ENCODE data around the gene EMC1. TPM values are rescaled to one million over a fixed set of nuclear protein-coding genes. Genes with fewer than 3 reads are reported as not detected.

Gene EMC1
- polyA plus RNA-seq, 1 experiment = 93.8 TPM

- no peak for TF ChIP-seq CTCF (IDR thresholded peaks at IDR 0.05; ENCODE audit: insufficient read depth, low read depth, low read length)
- no peaks in the 10 kb centered on the region for H3K27me3 ChIP-seq (ENCODE audit: control insufficient read depth, insufficient read depth, low read length)
- CTCF ChIA-PET = interaction anchor here (1.2 to 2.4 kb wide), 2 partner anchors 28 to 36 kb away, joined by 6 read pairs; no protein-coding TSS in a partner anchor
- POLR2A ChIA-PET = no interaction called here
- DNase-seq (ENCODE audit: low read depth) = no peak
- peaks cover 23% of the 10 kb centered on the region for H3K36me3 ChIP-seq (ENCODE audit: control insufficient read depth, insufficient read depth, low read length)
- no peak overlapping the region for H3K4me3 ChIP-seq (ENCODE audit: low read depth, low read length)
Observed at GRCh38 chr1:19197845-19198244, 53.5 kb downstream of the EMC1 start.

- ChIA-PET POLR2A (no interaction called here), CTCF (no interaction called here)
- Histone ChIP-seq H3K27me3 (ENCODE audit: control insufficient read depth, insufficient read depth, low read length) (no peaks in the 10 kb centered on the region), H3K4me3 (ENCODE audit: low read depth, low read length) (no peak overlapping the region), H3K36me3 (ENCODE audit: control insufficient read depth, insufficient read depth, low read length) (peaks cover 33% of the 10 kb centered on the region)
- TF ChIP-seq CTCF (IDR thresholded peaks at IDR 0.05; ENCODE audit: insufficient read depth, low read depth, low read length) = no peak
- no peak for DNase-seq (ENCODE audit: low read depth)
Observed at GRCh38 chr1:19196331-19196730, 55.0 kb downstream of the EMC1 start.

- CTCF ChIA-PET = interaction anchor here (1.1 kb wide), 1 partner anchor 27 kb away, joined by 3 read pairs; no protein-coding TSS in a partner anchor
- Histone ChIP-seq H3K4me3 (ENCODE audit: low read depth, low read length) (no peak overlapping the region), H3K36me3 (ENCODE audit: control insufficient read depth, insufficient read depth, low read length) (peaks cover 31% of the 10 kb centered on the region), H3K27me3 (ENCODE audit: control insufficient read depth, insufficient read depth, low read length) (no peaks in the 10 kb centered on the region)
- POLR2A ChIA-PET = no interaction called here
- DNase-seq (ENCODE audit: low read depth) = no peak
- no peak for TF ChIP-seq CTCF (IDR thresholded peaks at IDR 0.05; ENCODE audit: insufficient read depth, low read depth, low read length)
Observed at GRCh38 chr1:19193004-19193403, 58.3 kb downstream of the EMC1 start.

GRCh38 chr1:19191811-19192210 is 59.5 kb downstream of the EMC1 start:
- CTCF ChIA-PET = interaction anchor here (0.7 kb wide), 1 partner anchor 19 kb away, joined by 6 read pairs; no protein-coding TSS in a partner anchor
- Histone ChIP-seq H3K4me3 (ENCODE audit: low read depth, low read length) (no peak overlapping the region), H3K36me3 (ENCODE audit: control insufficient read depth, insufficient read depth, low read length) (peaks cover 32% of the 10 kb centered on the region), H3K27me3 (ENCODE audit: control insufficient read depth, insufficient read depth, low read length) (no peaks in the 10 kb centered on the region)
- POLR2A ChIA-PET = no interaction called here
- no peak for TF ChIP-seq CTCF (IDR thresholded peaks at IDR 0.05; ENCODE audit: insufficient read depth, low read depth, low read length)
- no peak for DNase-seq (ENCODE audit: low read depth)

- Histone ChIP-seq H3K36me3 (ENCODE audit: control insufficient read depth, insufficient read depth, low read length) (peaks cover 34% of the 10 kb centered on the region), H3K4me3 (ENCODE audit: low read depth, low read length) (no peak overlapping the region), H3K27me3 (ENCODE audit: control insufficient read depth, insufficient read depth, low read length) (no peaks in the 10 kb centered on the region)
- ChIA-PET CTCF (no interaction called here), POLR2A (no interaction called here)
- no peak for DNase-seq (ENCODE audit: low read depth)
- no peak for TF ChIP-seq CTCF (IDR thresholded peaks at IDR 0.05; ENCODE audit: insufficient read depth, low read depth, low read length)
Observed at GRCh38 chr1:19190468-19190867, 60.9 kb downstream of the EMC1 start.

Data from BJ (cell line).